Measurements from ENCODE around the gene TGIF1.

TGIF1 gene

DNA sequence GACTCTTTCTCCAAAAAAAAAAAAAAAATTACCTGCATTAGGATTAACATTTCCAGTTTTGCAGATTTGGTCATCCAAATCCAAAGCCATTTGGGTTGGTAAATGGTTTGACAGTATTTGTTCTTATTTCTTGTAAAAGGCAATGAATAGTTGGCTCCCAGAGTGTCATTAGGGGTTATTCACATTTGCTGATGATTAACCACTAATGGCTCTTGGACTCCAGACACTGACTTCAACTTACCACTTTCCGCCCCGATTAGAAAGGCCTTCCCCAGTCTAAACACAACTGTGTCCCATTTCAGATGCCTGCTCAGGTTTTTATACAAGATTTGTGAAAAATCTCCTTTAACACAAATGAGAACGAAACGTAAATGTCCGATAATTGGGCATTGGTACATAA lies 9.6 kb upstream of the TGIF1 start:
- DNase-seq: no peak

DNA sequence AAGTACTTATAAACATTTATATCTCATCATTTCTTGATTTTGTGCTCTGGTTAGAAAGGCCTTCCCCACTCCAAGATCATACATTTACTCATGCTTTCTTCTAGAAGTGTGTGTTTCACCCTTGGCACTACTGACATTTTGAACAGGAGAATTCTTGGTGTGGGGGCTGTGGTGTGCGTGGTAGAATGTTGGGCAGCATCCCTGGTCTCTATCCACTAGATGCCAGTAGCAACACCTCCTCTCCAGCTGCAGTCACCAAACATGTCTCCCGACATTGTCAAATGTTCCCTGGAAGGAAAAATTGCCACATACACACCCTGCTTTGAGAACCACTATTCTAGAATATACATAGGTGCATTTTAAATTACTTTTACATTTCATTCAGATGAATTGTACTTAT lies 8.7 kb upstream of the TGIF1 start:
- no peak for DNase-seq

DNA sequence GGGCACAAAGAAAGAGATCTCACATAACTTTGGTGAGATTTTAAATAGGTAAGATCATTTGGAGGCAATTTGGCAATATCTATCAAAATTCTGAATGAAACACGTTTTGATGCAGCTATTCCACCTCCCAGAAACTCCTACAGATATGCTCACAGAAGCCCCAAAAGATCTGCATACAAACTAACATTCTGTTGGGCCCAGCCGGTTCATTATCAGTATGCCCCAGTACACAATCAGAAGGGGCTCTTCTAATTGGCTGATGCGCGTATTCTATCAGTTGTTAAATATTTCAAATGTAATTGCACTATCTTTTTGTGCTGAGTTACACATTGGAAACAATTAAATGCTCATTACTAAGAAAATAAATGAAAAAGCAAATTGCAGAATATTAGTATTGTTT lies 7.1 kb upstream of the TGIF1 start:
- DNase-seq: no peak

DNA sequence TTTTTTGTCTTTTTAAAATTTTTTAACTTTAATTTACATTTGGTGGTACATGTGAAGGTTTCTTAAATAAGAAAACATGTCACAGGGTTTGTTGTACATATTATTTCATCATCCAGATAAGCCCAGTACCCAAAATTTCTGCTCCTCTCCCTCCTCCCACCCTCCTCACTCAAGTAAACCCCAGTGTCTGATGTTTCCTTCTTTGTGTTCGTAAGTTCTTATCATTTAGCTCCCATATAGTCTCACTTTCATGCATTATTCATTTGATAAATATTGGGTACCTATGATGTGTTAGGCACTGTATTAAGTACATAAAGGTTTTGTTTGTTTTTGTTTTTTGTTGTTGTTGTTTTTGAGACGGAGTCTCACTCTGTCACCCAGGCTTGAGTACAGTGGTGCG lies 5.7 kb upstream of the TGIF1 start:
- no peak for DNase-seq

DNA sequence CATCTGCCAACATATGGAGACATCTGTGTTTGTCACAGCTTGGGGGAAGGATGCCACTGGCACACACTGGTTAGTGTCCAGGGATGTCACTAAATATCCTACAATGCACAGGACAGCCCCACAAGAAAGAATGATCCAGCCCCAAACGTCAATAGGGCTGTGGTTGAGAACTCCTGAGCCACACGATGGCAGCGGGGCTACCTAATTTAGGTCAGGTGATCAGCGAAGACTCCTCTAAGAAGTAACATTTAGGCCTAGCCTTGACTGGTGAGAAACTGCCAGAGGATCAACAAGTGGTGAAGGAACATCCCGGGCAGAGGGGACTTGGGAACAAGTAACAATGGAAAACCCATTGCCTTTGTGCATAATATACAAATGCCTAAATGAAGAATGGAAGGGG lies 5.0 kb upstream of the TGIF1 start:
- DNase-seq: no peak

DNA sequence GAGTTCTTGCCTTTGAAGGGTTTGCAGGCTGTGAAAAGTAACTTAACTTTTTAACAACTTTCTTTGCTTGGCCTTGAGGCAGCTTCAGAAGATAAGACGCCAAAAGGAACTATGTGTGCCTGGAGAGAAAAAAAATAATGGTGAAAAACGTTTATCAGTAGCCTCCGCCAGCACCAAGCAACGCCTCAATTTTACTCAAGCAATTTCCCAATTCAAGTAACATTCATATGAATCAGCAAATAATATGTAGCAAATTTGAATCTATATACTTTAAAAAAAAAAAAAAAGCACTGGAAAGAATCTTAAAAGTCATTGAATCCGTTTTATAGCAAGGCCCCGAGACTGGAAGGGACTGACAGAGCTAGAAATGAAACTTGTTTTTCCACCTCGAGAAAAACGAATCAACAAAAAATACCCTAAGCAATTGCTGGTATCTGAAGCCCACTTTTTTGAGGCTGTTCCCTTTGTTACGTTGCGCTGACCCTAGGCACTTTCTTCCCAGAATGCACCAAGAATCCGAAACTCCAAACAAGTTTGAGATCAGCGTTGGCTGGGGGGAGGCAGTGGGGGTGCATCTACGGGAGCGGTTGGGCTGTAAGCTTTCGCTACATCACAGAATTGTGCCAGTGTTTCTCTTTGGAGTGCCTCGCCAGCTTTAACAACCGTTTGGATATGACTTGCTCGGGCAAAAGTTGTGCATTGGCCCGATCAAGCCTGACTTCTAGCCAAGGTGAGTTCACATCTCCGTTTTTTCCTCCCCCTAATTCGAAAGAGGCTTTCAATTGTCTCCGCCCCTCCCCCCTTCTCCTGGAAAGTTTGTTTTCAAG lies 2.7 kb upstream of the TGIF1 start:
- peak; percentile 44 for DNase-seq

DNA sequence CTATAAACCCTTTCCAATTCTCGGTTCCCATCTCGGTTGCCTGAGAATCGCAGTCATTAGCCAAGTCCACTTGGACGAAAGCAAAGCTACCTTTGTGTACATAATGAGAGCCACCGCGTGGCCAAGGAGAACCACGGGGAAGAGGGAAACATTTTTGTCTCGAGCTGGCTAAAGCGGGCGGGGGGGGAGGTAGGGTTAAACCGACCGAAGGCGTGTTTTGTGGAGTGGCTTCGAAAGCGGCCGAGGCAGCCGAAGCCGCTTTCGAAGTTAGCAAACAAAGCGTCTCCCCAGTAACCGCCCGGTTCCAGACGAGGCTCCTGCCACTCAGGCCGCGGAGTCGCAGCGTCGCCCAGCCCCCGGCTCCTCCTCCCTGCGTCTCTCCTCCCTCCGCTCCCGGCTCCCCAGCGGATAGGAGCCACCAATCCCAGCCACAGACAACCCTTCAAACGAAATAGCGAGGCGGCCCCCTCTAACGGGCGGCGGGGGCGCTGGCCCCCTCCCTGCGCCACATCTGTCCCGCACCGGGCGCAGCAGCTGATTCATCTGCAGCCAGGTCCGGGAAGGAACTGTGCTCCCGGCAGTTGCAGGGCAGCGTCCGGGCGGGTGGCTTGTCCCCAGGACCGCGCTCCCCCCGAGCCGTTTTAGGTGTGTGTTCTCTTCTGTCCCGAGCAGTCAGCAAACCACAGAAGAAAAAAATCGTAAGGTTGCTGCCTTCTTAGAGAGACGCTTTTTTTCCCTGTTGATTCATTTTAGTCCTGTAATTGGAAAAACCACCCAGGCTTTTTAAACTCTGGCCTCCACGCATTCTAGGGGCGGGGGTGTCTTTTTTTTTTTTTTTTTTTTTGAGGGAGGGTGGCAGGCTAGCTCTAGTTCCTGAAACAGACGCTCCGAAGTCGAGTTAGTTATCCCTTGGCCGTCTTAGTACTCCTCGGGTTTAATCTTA lies 1.8 kb upstream of the TGIF1 start:
- DNase-seq: peak; percentile 85

DNA sequence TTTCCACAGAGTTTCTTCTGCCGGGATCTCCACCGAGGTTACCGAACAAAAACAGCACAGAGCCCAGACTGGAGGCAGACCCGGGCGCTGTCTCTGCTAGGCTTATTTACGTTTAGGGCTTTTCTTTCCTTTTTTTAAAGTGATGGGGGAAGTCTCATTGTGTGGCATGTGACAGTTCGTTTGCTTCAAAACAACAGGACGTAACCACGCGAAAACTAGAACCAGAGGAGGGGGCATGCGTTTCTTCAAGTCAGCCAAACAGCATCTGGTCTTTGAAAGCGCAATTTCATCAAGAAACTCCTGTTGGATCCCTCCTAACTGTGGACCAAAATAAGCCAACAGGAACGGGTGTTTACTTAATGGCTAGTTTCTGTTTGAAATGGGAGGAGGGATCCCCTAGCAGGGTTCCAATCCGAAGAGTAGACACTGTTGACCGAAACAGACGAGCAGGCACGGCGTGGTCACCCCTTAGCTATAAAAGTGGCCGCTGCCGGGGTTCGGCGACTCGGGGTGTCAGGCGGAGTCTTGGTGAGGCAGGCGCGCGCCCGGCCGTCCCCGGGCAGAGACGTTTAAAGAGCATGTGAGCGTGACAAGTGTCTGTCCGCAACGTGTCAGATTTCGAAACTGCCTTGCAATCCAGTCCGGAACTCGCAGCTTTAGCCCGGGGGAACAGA lies 997 bp upstream of the TGIF1 start:
- peak; percentile 58 for DNase-seq

DNA sequence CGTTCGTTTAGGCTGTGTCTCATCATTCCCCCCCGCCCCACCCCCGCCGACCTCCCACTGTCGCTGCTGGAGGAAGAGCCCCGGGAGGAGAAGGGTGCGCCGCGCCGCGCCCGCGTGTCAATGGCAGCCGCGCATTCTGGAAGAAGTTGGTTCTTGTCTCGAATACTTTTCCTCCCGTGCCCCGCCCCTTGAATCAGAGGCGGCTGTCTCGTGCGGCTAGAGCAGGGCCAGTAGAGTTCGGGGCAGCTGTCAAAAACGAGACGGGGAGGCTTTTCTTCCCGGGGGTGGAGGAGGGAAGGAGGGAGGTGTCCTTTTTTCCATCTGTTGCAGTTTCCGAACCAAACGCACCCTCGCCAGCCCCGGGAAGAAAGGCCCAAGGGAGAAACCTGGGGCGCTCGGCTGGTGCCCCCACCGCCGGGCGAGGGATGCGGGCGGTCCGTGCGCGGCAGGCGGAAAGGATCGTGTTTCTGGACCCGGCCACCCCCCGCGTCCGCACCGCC lies 410 bp upstream of the TGIF1 start:
- peak; percentile 83 for DNase-seq

DNA sequence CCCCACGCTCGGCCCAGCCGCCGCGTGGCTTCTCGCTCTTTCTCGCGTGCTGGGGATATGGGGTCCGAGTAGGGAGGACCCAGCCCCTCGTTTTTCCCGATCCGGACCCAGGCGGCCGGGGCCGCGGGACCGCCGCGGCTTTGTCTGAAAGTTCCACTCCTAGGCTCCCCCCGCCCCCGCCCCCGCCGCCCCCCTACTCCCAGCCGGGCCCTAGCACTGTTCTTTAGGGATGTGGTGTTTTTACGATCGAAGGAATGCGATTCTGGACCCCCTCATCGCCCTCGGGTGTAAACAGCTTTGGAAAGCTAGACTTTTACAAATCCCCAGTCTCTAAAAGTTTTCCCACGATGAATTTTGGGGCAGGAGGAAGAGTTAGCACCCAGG lies 819 bp downstream of the TGIF1 start:
- DNase-seq: no peak

DNA sequence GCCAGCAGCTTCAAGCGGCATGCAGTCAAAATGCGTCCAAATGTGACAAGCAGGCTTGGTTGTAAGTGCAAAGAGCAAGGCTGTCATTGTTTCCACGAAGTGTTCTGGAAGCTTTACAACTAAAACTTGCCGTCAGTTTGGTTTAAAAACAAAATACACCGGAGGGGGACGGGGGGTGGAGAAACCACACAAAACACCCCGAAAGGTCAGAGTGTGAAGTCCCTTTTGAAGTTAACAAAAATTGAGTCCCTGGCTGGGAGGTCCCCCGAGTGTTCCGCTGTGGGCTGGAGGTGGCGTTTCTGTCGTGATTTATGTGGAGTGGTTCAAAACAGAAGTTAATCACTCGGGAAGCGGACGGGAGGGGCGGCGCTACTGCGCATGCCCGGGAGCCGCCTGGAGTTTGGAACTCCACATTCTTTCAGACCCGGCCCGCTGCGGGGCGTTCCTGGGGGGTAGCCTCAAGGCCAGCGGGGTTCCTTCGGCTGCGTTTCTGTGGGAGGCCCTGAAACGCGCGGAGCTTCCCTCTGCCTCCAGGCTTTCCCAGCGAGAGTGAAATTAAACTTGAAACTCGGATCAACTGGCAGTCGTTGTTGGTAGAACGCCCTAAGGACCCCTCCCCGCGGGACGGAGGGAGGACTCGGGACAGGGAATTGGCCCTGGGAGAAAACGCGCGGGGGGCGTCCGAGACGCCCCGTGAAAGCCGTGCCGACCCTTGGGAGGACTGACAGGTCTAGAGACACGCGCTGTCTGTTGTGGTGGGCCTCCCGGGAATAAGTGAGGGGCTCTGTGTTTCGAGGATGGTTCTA lies 1.4 kb downstream of the TGIF1 start:
- DNase-seq: peak; percentile 89

DNA sequence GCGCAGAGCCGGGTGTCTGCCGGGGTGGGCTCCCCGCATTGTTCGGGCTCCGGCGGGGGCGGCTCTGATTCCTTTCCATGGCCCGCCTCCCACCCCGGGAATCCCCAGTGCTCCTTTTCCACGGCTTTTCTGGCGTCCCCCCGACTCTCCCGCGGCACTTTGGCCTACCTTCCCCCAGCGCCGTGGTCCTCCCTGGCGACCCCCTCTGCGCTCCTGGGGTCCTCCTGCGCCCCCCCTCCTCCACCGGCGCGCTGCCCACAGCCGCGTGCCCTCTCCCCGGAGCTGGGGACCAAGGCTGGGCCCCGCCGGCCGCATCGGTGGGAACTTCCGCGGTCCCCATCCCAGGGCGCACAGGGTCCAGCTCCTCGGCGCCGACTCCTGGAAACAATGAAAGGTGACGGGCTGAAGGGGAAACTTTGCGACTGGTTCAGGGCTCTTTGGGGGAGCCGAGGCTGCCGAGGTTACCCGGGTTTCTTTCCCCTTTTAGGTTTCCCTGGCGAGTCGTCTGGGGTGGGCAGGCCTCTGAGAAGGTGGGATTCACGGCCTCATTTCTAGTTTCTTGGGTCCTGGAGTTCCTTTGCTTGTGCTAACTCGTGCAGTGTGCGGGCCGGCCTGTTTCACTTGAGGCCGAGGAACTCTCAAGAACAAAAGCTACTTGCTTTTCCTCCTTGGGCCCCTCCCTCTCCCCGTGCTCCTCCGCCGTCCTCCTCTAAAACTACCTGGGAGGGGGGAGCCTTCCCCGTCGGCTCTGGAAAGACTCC lies 2.2 kb downstream of the TGIF1 start:
- peak; percentile 46 for DNase-seq

DNA sequence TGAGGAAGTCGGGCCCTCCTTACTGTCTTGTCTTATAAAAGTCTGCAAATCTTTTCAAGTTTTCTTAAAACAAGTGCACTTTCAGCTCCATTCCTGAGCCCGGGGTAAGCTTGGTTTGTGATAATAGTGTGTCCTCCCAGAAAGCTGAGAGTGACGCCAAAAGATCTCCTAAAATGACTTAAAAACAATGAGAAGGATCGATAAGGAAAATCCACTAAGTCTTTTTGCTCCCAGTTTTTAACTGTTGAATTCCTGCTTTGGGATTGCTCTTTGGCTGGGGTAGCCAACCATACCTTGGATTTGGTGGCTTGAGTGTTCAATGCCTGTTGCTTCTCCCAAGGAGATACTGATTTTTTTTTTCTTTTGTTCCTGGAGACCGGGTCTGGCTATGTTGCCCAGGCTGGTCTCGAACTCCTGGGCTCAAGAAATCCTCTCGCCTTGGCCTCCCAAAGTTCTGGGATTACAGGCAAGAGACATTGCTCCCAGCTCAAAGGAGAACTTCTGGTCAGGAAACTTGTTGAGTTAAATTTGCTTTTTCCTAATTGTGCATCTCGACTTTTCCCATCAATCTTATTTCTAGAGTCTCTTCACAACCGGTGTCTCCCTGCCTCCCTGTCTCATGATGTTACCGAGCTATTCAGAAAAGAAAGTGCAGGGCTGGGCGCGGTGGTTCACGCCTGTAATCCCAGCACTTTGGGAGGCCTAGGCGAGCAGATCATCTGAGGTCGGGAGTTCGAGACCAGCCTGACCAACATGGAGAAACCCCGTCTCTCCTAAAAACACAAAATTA lies 3.0 kb downstream of the TGIF1 start:
- DNase-seq: no peak

DNA sequence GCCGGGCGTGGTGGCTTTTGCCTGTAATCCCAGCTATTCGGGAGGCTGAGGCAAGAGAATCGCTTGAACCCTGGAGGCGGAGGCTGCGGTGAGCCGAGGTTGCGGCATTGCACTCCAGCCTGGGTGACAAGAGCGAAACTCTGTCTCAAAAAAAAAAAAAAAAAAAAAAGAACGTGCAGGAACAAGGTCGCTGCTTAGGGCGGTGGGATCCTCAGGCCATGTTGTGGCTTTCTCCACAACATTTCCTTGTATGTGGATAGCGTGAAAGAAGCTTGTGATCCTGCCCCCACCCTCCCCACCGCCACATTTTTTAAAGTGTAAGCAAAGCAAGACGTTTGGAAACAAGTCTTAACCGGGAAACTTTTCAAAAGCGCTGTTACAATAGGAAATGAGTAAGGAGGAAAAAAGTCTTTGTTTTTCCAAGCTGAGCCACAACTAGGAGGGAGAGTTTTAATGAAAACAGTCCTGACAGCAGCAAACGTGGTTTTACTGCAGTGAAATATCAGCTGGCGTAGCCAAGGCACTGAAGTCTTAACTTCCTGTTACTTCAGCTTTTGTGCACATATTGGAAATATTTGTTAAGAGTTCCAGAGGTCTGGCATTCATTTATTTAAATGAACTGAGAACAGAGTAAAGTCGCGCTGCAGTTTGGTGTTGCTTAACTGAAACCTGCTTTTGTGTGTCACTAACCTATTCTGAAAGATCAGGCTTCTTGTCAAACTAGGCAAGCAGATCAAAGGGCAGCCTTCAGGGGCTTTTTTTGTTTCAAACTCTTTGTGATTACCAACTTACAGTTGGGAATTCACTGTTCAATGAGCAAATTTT lies 3.8 kb downstream of the TGIF1 start:
- DNase-seq: peak; percentile 46

DNA sequence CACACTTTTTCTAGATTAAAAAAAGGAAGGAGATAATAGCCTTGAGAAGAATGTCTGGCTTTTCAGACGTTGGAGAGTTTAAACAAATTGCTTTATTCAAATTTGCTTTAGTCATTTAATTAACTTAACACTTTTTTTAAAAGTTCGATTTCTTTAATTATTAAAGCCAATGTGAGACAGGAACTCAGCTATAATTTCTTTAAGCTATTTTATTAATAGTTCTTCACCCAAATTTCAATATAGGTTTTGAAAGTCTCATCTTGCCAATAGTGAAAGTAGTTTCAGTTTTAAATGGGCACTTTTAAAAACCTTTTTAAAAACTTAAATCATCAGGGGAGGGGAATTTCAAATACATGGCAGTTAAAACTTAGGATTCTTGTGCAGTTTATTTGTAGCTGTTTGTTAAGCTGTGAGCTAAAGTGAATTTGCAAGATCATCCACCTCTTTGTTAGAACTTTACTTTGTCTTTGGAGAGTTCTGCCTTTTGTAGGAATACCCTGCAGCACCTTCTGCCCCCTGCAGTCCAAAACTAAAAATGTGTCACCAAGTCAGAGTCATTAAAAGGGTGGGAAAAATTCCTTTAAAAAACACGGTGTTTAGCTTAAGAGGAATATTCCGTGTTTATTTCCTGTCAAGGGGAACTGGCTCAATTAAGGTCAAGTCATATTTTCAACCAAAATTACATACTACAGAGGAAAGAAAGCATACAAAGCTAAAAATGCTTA lies 4.6 kb downstream of the TGIF1 start:
- DNase-seq: no peak

DNA sequence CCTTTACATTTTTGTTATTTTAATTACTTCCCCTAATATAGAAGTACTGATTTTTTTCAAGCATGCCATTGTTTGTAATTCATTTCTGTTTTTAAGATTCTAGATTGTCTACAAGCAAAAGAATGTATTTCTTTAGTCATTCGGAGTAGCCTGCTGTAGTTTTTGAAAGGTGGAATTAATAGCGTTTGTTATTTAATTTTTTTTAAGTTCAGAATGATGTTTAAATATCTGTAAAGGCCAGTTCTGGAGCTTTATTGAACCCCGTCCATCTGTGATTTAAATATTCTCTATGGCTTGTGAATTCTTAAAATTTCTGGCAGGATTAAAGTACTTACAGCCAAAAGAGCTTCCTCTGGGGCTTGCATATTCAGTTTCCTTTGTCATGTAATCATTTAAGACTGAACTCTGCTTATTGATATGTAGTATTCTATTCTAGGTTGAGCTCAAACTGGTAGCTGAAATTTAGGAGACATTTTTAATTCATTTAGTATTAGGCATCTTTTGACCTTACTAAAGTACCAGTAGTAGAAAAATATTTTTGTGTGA lies 5.2 kb downstream of the TGIF1 start:
- DNase-seq: no peak

DNA sequence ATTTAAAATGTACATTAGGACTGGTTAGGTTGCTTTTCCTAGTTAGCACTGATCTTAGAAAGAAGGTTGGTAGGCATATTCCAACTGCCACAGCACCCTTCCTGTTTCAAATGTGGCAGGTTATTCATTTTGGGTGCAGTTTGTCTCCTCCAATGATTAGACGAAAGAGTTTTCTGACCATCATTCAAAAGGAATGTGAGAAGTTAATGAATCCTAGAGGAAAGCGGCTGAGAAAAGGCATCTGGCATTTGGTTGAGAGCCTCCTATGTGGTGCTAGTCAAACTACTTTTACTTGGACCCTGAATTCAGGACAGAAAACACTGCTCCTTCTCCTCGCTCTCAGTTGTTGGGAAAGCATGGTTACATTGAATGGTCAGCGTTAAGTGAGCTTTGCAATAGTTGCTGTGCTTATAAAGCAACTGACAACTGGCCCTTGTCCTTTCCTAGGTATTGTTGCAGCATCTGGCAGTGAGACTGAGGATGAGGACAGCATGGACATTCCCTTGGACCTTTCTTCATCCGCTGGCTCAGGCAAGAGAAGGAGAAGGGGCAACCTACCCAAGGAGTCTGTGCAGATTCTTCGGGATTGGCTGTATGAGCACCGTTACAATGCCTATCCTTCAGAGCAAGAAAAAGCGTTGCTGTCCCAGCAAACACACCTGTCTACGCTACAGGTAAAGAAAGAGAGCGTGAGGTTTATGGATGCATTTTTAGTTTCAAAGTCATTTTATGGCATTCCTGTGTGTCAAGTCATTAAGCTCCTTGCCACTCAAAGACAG lies 6.1 kb downstream of the TGIF1 start:
- no peak for DNase-seq

DNA sequence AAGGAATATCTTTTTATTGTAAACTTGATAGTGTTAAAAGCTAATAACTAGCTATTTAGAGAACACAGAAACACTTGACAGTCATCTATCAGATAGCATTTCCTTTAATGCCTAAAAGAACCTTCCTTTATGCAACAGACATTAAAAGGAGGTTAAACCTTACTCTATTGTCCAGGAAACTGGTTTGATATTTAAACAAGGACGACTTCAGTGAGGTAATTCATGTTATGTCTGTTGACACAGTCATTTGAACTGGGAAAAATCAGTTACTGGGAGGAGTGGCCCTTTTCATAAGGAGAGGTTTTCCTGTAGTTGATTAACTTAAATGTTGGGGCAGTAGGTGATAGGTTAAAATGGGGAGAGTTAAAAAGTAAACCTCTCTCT lies 6.7 kb downstream of the TGIF1 start:
- no peak for DNase-seq

Measured in activated naive CD4-positive, alpha-beta T cell treated with Interleukin-2 at 50 U/mL for 16 hours (primary cell).